ENCODE results near the gene USP2.

DNA sequence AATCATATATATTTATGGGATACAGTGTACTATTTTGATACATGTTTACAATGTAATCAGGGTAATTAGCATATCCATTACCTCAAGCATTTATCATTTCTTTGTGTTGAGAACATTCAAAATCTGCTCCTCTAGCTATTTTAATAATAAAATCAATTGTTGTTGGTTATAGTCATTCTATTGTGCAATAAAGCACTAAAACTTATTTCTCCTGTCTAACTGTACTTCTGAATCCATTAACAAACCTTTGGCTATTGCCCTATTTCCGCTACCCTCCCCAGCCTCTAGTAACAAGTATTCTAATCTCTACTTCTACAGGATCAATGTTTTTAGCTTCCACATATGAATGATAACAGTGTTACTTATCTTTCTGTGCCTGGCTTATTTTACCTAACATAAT is 15.3 kb upstream of the USP2 start:
- TF ChIP-seq POLR2AphosphoS5 (IDR thresholded peaks at IDR 0.05) (no peak), POLR2A (IDR thresholded peaks at IDR 0.05) (no peak)
- TF ChIP-seq, protein P1, sequence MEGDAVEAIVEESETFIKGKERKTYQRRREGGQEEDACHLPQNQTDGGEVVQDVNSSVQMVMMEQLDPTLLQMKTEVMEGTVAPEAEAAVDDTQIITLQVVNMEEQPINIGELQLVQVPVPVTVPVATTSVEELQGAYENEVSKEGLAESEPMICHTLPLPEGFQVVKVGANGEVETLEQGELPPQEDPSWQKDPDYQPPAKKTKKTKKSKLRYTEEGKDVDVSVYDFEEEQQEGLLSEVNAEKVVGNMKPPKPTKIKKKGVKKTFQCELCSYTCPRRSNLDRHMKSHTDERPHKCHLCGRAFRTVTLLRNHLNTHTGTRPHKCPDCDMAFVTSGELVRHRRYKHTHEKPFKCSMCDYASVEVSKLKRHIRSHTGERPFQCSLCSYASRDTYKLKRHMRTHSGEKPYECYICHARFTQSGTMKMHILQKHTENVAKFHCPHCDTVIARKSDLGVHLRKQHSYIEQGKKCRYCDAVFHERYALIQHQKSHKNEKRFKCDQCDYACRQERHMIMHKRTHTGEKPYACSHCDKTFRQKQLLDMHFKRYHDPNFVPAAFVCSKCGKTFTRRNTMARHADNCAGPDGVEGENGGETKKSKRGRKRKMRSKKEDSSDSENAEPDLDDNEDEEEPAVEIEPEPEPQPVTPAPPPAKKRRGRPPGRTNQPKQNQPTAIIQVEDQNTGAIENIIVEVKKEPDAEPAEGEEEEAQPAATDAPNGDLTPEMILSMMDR (IDR thresholded peaks at IDR 0.05), result no peak
